Fibroblast of the aortic adventitia (primary cell): ENCODE measurements around the gene NXPH4. TPM values are rescaled to one million over a fixed set of nuclear protein-coding genes. Genes with fewer than 3 reads are reported as not detected.

Experiments used
- DNase-seq: peaks from one replicate; pipeline ENCODE4 v3.0.0-alpha.2; 2010; ENCODE audit warnings: low read depth
- H3K4me3 ChIP-seq: 2 replicates; pipeline ENCODE4 v1.5.1; 2011; ENCODE audit warnings: low read depth, mild to moderate bottlenecking, control low read depth, low read length, moderate library complexity
- CTCF ChIP-seq: IDR thresholded peaks from 2 replicates; pipeline ENCODE4 v1.5.1; 2011; ENCODE audit warnings: mild to moderate bottlenecking, low read length, control low read depth, inconsistent platforms; ENCODE audit not compliant: insufficient read depth
- total RNA-seq: library from RNA; depleted of rRNA; stranded (reverse); fragments of >200 nt; gene quantifications from 2 replicates; pipeline ENCODE4 v1.2.3, GENCODE V29; 2012; ENCODE audit warnings: low replicate concordance

The NXPH4 gene
- total RNA-seq, 1 donor, result 1.9 TPM

DNA sequence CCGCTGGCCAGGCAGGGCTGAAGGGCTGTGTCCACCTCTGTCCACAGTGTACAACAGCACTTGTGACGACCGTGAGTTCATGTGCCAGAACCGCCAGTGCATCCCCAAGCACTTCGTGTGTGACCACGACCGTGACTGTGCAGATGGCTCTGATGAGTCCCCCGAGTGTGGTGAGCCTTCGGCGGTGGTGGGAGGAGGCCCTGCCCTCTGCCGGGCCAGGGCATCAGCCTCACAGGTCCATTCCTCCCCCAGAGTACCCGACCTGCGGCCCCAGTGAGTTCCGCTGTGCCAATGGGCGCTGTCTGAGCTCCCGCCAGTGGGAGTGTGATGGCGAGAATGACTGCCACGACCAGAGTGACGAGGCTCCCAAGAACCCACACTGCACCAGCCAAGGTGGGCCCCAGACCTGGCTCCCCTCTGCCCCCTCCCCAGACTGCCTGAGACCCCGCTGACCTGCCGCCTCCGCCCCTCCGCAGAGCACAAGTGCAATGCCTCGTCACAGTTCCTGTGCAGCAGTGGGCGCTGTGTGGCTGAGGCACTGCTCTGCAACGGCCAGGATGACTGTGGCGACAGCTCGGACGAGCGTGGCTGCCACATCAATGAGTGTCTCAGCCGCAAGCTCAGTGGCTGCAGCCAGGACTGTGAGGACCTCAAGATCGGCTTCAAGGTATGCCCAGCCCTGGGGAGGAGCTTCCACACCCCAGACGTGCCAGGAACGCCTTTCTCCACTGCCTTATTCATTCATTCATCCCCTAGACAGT lies 20.8 kb upstream of the NXPH4 start:
- H3K4me3 ChIP-seq, result no peak overlapping the region
- TF ChIP-seq CTCF, result no peak
- DNase-seq, result no peak

DNA sequence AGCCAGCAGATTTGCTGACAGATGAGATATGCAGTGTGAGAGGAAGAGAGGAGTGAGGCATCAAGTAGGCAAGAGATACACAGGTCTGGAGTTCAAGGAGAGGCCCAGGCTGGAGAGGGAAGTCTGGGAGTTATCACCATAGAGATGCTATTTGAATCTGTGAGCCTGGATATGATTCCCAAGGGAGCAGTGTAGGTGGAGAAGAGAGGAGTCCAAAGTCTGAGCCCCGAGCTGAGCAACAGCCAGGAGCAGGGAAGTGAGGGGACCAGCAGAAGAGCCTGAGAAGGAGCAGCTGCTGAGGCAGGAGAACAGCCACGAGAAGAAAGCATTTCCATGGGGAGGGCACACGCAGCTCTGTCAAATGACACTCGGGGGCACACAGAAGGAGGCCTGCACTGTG lies 20.2 kb upstream of the NXPH4 start:
- H3K4me3 ChIP-seq, result no peak overlapping the region
- DNase-seq, result no peak
- no peak for TF ChIP-seq CTCF

GRCh38 chr12:57196956-57197355 lies 19.6 kb upstream of the NXPH4 start:
- DNase-seq, result no peak
- H3K4me3 ChIP-seq, result no peak overlapping the region
- no peak for TF ChIP-seq CTCF

DNA sequence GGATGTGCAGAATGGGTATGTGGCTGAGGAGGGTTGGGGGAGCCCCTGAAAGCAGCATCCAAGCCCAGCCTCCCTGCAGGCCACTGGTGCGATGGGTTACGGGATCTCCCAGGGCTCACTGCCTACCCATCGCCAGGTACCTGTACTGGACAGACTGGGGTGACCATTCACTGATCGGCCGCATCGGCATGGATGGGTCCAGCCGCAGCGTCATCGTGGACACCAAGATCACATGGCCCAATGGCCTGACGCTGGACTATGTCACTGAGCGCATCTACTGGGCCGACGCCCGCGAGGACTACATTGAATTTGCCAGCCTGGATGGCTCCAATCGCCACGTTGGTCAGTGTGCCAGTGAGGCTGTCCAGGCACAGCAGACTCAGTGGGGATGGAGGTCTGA lies 18.3 kb upstream of the NXPH4 start:
- TF ChIP-seq CTCF, result no peak
- no peak overlapping the region for H3K4me3 ChIP-seq
- DNase-seq, result no peak

GRCh38 chr12:57199191-57199590 lies 17.4 kb upstream of the NXPH4 start:
- H3K4me3 ChIP-seq, result no peak overlapping the region
- no peak for TF ChIP-seq CTCF
- no peak for DNase-seq

DNA sequence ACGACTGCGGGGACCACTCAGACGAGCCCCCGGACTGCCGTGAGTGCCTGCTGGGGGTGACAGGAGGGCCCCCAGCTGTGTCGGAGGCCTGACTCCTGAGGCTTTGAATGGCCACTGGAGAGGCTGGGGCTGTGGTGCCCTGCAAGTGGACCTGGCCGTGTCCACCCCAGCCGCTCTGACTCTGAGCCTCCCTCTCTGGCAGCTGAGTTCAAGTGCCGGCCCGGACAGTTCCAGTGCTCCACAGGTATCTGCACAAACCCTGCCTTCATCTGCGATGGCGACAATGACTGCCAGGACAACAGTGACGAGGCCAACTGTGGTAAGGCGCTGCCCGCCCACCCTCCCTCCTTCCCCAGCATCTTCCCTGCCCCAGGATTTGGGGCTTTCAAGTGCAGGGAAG lies 16.1 kb upstream of the NXPH4 start:
- TF ChIP-seq CTCF, result no peak
- no peak overlapping the region for H3K4me3 ChIP-seq
- no peak for DNase-seq

DNA sequence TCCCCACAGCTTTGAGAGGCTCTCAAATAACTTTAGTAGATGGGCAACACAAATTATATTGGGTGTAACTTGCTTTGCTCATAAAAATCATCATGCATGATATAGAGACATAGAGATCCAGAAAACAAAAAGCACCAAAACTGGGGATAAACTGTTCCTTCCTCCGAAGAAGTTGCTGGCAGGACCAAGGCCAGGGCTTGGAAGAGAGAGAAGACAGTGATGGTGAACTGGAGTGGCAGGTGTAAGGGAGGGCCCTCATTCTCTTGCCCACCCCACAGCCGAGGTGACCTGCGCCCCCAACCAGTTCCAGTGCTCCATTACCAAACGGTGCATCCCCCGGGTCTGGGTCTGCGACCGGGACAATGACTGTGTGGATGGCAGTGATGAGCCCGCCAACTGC lies 15.4 kb upstream of the NXPH4 start:
- no peak for DNase-seq
- no peak overlapping the region for H3K4me3 ChIP-seq
- TF ChIP-seq CTCF, result no peak
